Glomerular endothelial cell (primary cell): ENCODE data around the gene SLC35F1. TPM values are rescaled to one million over a fixed set of nuclear protein-coding genes. Genes with fewer than 3 reads are reported as not detected.
"Not testable (repeated sequence)": the region's sequence is repeated elsewhere in the genome, so short reads cannot be mapped to it uniquely, and the experiment has no call there.

Source experiments
- DNase-seq: peaks from one replicate; pipeline ENCODE4 v3.0.0-alpha.2; 2011; ENCODE audit warnings: low read depth, low spot score; ENCODE audit errors: extremely low read depth
- total RNA-seq: library from RNA; depleted of rRNA; stranded (reverse); fragments of >200 nt; gene quantifications from 2 replicates; pipeline ENCODE4 v1.2.3, GENCODE V29; 2015

SLC35F1 gene
- total RNA-seq, 1 donor from 2014 or later, result not detected

DNA sequence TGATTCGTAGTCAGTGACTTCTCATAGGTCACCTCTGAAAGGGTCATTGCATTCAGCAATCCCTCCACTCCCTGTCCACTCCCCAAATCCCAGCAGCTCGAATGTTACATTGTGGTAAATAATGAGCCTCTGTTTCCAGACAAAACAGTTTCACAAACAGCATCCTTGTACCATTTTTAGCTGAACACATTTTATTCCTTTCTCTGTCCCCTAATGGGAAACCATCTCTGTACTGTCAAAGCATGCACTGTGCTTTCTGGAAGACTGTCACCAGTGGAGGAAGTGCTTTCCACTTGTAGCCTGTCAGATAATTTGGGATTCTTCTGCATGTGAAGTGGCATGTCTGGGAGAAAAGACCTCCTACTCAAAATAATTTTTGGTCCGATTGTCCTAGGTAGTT, 82.0 kb downstream of the SLC35F1 start:
- no peak for DNase-seq

DNA sequence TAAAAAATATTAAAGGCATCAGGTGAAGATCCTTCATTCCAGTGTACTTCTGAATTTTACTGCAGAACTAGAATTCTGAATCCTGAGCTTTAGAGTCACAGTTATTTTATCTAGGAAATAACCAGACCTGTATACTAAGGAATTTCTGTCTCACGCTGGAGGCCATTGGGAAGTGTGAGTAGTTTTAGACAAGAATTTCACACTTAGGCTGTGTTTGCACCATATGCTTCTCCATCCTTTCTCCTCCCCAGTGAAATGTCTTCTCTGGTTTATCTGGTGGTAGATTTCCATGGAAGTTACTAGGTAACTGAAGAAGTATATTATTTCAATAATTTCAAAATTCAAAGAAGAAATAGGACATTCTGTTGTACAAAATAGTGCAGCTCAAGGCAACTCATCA, 83.1 kb downstream of the SLC35F1 start:
- DNase-seq, result no peak

DNA sequence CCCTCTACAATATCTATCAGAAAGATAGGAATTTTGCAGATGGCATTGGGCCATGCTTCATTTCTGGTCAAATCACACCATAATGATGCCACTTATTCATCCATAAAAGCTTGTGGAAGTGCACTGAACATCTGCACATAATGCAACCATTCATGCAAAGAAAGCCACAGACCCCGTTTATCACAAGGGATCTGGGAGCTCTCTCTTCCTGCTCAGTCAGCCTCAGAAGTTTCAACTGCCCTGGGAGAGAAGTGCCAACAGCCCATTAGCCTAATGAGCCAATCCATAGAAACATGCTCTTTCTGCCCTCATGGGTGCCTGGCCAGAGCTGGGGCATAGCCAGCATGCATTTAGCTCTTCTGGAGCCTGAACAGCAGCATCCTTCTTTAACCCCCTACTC, 85.8 kb downstream of the SLC35F1 start:
- no peak for DNase-seq

DNA sequence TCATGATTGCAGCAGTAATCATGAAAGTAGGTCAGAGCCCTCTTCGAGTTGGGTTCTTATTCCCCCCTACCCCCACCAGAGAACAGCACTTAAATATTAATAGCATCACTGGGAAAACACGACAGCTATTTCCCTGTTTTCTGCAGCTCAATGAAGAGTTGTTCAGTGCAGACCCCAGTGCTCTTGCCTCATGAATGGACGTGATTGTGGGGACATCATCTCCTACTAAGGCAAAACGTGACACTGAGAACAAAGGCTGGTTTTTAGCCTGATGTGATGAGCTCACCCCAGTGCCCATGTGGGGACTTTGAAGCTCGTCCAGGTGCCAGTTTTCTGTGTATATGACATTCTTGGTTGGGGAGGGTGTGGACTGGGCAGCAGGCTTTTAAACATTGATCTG, 105.9 kb downstream of the SLC35F1 start:
- DNase-seq, result no peak

DNA sequence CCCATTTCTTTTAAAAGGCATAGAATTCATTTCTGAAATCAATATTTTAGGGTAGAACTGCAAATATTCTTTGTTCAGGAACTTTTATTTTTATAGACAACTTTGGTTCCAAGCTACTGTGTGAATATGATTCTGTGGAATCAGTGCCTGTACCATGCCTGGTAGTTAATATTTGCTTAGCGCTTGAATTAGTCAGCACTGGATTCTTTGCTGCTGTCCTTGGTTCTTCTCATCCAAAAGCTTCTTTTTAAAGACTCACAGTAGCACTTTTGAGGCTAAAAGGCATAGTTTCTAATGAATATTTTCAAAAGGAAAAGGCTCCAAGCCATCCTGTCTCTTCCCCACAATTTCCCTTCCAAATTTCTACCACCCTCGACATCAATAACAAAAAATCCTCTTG, 109.5 kb downstream of the SLC35F1 start:
- DNase-seq, result no peak

DNA sequence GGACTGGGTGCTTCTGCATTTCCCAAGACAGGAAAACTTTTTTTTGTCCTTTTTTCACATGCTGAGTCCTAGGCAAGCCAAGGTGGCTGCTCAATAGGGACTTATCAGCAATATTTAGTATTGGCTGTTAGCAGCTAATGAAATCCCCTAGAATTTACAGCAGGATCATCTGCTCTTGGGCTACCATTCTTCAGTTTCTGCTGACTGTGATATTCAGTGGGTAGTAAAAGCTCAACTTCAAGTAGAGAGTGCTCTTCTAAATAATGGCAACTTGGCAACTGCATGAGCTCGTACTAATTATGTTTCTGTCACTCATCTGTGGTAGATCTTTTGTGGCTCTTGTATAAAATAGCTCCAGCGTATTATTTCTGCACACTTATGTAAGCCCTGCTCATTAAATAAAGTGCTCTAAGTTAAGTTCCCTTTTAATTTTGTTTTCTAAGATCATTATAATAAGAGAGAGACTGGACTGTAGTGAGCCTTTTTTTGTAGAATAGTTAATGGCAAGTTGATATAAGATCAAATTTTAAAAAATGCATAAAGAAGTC, 110.3 kb downstream of the SLC35F1 start:
- no peak for DNase-seq

DNA sequence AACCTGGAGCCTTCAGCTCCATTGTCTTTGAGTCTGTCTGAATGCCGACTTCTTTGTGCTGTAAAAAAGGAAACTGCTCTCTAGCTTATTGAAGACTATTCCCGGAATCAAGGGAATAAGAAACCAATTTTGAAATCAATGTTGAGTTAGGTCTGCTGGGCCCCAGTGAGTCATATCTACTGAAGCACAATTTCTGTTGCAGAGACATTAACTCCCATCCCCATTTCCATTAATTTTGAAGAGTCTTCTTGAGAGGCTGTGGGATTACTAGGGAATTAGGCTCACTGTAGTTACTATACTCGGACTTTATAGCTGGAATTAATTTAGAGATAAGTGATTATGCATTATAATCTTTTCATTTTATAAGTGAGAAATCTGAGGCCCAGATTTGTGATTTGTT, 116.7 kb downstream of the SLC35F1 start:
- DNase-seq, result no peak

DNA sequence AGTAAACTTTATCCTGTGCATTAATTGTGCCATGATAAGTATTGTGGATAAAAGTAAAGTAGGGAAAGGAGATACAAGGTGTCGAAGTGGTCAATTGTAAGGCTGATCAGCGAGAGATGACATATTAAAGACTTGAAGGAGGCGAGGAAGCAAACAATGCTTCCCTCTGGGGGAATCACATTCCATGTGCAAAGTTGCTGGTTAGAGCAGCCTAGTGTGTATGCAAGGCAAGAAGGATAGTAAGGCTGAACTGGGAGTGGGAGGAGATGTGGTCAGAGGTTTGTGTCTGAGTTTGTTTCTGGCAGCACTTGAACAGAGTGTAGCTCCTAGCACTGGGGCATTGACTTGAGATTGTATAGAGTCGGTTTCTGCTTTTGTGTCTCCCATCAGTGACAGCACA, 122.9 kb downstream of the SLC35F1 start:
- DNase-seq, result no peak

DNA sequence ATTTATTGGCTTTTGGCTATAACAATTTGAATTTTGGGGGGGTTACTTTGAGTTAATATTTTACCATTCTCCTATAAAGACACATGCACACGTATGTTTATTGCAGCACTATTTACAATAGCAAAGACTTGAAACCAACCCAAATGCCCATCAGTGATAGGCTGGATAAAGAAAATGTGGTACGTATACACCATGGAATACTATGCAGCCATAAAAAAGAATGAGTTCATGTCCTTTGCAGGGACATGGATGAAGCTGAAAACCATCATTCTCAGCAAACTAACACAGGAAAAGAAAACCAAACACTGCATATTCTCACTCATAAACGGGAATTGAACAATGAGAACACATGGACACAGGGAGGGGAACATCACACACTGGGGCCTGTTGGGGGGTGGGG, 130.4 kb downstream of the SLC35F1 start:
- DNase-seq, result not testable (repeated sequence)

DNA sequence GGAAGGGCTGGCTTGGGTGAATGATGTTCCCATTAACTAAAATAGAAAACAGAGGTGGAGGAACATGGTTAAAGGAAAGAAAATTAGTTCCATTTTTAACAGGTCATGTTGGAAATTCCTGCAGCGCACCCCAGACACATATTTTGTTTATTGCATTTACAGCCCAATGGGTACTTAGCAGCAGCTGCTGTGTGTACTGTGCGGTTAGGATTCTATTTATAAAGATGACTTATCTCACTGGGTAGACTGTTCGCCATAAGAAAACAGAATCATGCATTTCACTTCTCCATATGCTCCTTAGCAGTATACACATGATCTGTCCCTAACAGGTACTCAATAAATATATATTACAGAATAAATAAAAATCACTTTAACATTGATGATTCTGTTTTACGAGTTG, 135.8 kb downstream of the SLC35F1 start:
- DNase-seq, result no peak

DNA sequence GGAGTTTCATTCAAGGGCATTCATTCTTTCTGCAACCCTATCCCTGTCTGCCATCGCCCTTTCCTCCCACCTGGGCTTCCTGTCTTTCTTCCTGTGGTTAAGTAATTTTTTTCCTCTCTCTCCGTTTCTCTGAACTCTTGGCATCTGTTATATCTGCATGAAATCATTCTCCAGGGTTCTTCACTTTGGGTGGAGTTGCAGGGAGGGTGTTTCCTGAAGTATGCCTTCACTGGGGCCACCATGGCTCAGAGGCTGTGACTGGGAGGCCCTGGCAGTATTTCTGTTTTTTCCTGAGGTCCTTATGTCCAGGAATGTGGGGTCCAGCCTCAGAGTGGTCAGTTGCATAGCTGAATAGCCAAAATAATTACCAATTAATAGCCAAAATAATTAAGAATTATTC, 137.2 kb downstream of the SLC35F1 start:
- no peak for DNase-seq

DNA sequence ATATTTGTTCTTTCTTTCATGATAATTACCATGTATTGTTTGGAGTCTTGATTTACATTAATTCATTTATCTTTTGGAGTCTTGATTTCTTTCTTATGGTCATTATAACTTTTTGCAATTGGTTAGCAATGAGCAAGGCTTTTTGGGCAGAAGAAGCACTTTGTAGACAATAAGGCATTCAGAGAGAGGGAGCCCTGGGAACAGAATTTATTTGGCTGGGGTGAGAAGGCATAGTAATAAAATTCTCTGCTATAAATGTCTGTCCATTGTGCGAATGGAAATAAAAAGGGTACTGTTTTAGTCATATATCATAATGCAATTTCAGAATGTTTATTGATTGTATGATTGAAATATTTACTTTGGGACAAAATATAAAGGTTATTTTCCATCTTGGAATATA, 147.0 kb downstream of the SLC35F1 start:
- DNase-seq, result no peak

DNA sequence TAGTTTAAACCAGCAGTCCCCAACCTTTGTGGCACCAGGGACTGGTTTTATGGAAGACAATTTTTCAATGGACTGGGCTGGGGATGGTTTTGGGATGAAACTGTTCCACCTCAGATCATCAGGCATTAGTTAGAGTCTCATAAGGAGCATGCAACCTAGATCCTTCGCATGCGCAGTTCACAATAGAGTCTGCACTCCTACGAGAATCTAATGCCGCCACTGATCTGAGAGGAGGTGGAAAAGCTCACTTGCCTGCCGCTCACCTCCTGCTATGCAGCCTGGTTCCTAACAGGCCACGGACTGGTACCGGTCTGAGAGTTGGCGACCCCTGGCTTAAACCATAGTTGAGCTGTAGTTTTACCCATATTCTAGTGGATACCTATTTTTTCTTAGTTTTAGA, 154.6 kb downstream of the SLC35F1 start:
- DNase-seq, result no peak

DNA sequence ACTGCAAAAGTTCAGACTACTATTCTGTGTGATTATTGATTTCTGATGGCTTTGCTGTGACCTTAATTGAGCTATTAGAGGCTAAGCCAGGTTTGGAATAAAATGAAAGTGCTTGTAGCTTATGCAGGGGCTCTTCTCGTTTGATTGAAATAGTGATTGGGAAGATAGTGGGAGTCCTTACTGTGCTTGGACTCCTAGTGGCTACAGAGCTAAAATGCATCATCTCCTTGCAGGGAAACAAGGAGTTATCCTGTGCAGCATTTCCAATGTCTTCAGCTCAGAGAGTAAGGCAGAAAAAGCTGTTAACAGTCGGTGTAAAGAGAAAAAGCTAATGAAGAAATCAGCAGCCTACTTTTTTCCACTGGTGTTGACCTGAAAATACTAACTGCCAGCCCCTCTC, 173.5 kb downstream of the SLC35F1 start:
- no peak for DNase-seq

DNA sequence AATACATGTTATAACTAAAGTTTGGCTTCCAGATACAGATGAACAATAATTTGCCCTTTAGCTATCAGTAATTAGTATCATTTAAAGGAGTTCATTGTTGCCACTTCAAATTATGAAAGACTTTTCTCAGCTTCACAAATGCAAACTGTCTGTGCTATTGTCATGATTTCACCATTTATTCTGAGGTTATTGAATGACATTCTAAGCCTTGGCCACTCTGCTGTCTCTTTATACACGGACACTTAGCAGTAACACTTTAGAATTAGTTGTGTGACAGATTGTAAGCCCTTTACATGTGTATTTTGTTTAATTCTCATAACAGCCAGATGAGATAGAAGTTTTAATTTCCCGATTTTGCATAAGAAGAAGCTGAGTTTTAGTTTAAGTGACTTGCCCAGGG, 176.6 kb downstream of the SLC35F1 start:
- no peak for DNase-seq

DNA sequence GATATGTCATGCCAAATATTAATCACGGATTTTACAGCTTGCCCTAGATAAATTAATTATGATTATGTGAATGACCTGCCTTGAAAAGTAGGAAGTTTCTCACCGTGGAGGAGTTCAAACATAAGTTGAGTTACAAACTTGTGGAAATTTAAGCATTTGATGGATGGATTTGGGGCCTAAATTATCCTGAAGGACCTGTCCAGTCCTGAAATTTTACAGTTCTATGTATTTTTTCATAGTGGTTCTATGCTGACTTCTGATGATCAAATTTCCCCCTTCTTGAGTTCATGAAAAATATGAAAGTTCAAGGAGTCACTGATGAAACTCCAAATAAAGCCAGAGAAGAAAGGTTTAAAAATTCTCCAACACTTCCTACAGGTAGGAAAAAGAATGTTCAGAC, 178.6 kb downstream of the SLC35F1 start:
- no peak for DNase-seq

DNA sequence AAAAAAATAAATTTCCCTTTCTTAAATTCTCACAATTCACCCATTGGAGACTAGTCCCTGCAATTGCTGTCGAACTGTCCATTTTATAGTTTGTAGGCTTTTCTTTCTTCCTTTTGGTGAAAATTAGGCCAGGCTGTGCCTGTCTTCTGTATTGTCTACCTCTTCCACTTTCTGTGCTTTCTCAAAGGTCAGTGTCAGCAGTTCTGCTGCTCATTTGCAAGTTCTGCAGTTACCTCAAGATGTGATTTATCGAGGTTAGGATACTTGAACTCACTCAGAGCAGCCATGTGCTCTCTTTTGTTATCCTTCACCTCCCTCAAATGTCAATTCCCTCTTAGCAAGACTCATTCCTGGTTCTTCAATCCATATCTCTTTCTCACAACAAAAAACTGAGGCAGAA, 179.1 kb downstream of the SLC35F1 start:
- no peak for DNase-seq

DNA sequence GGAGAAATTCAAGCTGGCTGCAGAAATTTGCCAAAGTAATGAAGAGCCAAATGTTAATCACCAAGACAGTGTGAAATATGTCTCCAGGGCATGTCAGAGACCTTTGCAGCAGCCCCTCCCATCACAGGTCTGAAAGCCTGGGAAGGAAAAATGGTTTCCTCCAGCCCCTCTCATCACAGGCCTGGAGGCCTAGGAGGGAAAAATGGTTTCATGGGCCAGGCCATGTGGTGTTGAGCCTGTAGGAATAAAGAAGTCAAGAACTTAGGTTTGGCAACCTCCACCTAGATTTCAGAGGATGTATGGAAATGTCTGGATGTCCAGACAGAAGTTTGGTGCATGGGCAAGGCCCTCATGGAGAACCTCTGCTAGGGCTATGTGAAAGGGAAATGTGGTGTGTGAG, 185.0 kb downstream of the SLC35F1 start:
- DNase-seq, result no peak

DNA sequence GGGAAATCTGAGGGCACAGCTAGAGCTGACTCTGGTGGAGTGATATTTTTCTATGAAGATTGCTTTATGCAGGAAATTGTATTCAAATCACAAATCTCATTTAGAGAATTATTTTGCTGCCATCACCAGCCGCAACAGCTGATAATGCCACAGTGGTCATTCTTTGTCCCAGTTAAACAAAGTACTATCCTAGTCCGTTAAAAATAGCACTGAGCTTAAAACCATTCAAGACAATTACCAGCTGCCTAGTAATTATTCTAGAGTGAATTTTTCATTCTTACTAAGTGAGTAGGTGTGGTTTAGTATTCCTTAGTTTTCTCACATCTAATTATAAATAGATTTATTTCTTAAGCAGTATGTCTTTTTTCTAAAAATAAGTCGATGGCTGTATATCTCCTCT, 190.5 kb downstream of the SLC35F1 start:
- DNase-seq, result no peak

DNA sequence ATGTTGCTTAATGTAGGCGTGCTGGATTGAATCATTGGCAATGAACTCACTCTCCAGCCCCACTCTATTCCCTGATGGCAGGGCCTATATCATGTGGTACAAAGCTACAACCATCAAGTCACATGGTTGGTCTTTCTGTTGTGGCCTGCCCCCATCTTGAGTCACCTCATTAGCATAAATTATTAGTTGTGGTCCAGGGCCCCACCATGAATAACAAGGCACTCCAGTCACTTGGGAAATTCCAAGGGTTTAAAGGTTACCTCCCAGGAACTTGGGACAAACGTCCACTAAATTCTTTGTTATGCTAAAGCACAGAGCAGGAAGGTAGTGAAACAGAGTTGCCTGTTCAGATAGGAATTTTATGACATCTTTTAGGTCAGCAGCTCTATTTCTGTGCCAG, 193.7 kb downstream of the SLC35F1 start:
- DNase-seq, result no peak

DNA sequence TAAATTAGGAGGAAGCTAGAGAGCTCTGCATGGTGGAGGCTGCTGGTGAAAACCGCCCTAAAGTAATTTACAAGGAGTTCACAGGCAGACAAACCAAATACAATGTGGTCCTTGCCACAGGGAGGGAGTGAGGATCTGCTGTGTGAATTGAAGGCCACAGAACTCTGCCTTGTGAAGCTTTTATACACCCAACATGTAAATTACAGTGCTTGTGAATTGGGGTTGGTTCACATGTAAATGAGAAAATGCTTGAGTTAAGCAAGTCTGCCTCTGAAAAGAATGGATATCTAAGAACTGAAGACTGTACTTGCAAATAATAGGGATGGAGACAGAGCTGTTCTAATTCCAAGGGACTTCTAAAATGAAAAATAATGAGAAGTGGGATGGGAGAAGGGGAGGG, 194.2 kb downstream of the SLC35F1 start:
- no peak for DNase-seq

DNA sequence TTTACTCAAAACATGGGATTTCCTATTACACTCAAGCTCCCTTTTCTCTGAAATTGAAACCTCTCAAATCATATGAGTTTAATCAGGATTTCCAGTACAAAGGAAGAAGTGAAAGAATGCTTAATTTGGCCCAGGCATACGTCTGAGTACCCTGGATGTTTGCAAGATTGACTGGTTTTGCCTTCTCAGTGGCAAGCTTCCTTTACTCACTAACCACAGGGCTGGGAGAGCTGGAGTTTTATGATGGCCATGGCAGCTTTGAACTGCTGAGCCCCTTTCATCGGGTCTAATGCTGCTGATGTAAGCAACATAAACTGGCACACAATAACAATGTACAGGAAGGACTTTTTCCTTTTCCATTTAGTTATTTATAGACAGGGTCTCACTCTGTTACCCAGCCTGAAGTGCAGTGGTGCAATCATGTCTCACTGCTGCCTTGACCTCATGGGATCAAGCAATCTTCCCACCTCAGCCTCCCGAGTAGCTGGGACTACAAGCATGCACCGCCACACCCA, 194.8 kb downstream of the SLC35F1 start:
- no peak for DNase-seq

DNA sequence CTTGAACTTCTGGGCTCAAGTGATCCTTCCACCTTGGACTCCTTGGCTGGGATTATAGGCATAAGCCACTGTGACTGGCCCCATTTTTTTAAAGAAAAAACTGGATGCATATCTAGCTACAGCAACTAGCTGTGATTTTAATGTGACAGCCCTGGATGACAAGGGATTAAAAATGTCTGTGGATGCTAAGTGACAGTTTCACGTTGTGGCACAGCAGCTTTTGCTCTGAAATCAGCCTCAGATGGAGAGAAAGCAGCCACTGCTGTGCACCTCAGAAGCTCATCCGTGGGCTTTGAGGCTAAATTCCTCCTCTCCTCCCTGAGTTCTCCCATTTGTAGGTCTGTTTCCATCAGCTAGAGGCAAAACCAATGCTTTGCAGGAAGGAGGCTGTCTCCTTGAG, 195.3 kb downstream of the SLC35F1 start:
- DNase-seq, result no peak
